A673 (cell line): ENCODE data around the gene ACCSL. TPM values are rescaled to one million over a fixed set of nuclear protein-coding genes. Genes with fewer than 3 reads are reported as not detected.
A peak's percentile ranks its signal among the peaks of the same experiment; 100 is the strongest.

Experiments
- BruUV-seq: library from RNA; stranded (reverse); fragments of 400-500 nt; replicated peaks from 2 replicates; lab custom pipeline; 2021; lab: Mats Ljungman, UMichigan
- CTCF ChIA-PET: fragments of 300-600 bp; sonication (Branson Sonifier 250); formaldehyde crosslinking; loops from one replicate; lab custom pipeline; 2022; ENCODE audit warnings: antibody characterized with exemption; lab: Charles Lee
- POLR2A ChIA-PET: fragments of 300-600 bp; sonication (Branson Sonifier 250); formaldehyde crosslinking; loops from one replicate; lab custom pipeline; 2022; ENCODE audit warnings: antibody characterized with exemption; ENCODE audit not compliant: low non-redundant PET; lab: Charles Lee
- DNase-seq: peaks from one replicate; pipeline ENCODE4 v3.0.0-alpha.2; 2015; ENCODE audit warnings: low spot score
- H3K27ac ChIP-seq: fragments of 200-600 bp; sonication (generic); 2 replicates; pipeline ENCODE4 v1.5.1; 2016; ENCODE audit warnings: mixed run types, low read depth, mild to moderate bottlenecking, mixed read lengths, antibody characterized with exemption, low read length; ENCODE audit not compliant: poor library complexity, severe bottlenecking
- H3K27me3 ChIP-seq: fragments of 200-600 bp; sonication (generic); replicated peaks from 2 replicates; pipeline ENCODE4 v1.6.1; 2017; ENCODE audit warnings: mixed run types, low read depth, mild to moderate bottlenecking, mixed read lengths, antibody characterized with exemption, low read length; ENCODE audit not compliant: insufficient read depth, poor library complexity
- H3K36me3 ChIP-seq: fragments of 200-600 bp; sonication (generic); 2 replicates; pipeline ENCODE4 v1.6.1; 2016; ENCODE audit warnings: mixed run types, mild to moderate bottlenecking, mixed read lengths, antibody characterized with exemption, low read length; ENCODE audit not compliant: insufficient read depth, poor library complexity, severe bottlenecking
- H3K4me1 ChIP-seq: fragments of 200-600 bp; sonication (generic); 2 replicates; pipeline ENCODE4 v1.6.1; 2017; ENCODE audit warnings: mixed run types, mild to moderate bottlenecking, mixed read lengths, antibody characterized with exemption, low read length; ENCODE audit not compliant: insufficient read depth, poor library complexity, severe bottlenecking
- H3K4me3 ChIP-seq: fragments of 200-600 bp; sonication (generic); 2 replicates; pipeline ENCODE4 v1.5.1; 2016; ENCODE audit warnings: low read depth, mixed run types, mild to moderate bottlenecking, mixed read lengths, low read length; ENCODE audit not compliant: poor library complexity, severe bottlenecking
- H3K9me3 ChIP-seq: fragments of 200-600 bp; sonication (generic); 2 replicates; pipeline ENCODE4 v1.6.1; 2016; ENCODE audit warnings: mixed run types, low read depth, mild to moderate bottlenecking, mixed read lengths, antibody characterized with exemption, low read length; ENCODE audit not compliant: poor library complexity, severe bottlenecking
- EZH2 ChIP-seq: fragments of 200-600 bp; sonication (generic); IDR thresholded peaks from 2 replicates; pipeline ENCODE4 v1.6.1; 2017; ENCODE audit warnings: borderline replicate concordance, low read depth, mild to moderate bottlenecking, mixed read lengths, antibody characterized with exemption, low read length; ENCODE audit not compliant: poor library complexity, severe bottlenecking
- intact Hi-C: fragments of 100-400 bp; cut with micrococcal nuclease; formaldehyde crosslinking; loops from one replicate; pipeline ENCODE4 v1.10.0; 2022; ENCODE audit not compliant: unreplicated experiment
- total RNA-seq: library from RNA; stranded (reverse); gene quantifications from 2 replicates; pipeline ENCODE4 v1.2.3, GENCODE V29; 2021
- TF ChIP-seq, protein P1 (sequence below): fragments of 300-800, 200-600 bp; sonication (generic); conservative IDR thresholded peaks from 2 replicates; pipeline ENCODE4 v1.5.1; 2017; ENCODE audit warnings: low read depth, mild to moderate bottlenecking, antibody characterized with exemption, low read length, moderate library complexity, mixed read lengths

Gene ACCSL
- total RNA-seq, 1 experiment from 2014 or later, result not detected

DNA sequence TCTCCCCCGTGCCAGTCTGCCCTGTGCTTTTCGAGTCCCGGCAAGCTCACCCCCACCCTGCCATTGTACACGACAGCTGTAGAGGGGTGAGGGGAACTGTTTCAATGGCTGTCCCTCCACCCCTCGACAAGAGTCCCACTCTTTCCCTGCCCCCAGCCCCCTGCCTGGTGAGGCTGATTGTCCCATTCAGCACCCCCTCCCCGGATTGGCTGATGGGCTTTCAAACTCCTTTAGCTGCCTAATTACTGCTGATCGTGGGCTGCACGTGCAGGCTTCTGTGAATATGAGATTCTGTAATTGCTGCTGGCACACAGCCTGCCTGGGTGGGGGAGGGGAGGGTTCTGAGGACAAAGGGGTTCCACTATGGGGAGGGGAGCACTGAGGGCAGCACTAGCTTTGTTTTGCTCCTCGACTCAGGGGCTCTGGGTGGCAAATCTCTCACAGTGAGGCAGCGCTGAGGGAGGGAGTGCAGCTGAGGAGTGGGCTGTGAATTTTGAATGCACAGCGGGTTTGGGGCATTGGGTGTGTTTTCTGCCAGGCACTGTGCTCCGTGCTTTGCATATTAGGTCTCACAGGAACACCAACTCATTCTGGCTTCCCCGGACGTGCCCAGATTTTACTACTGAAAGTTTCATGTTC is 42.6 kb upstream of the ACCSL start:
- Histone ChIP-seq H3K27ac (no peak overlapping the region), H3K9me3 (no peaks in the 10 kb centered on the region), H3K36me3 (no peaks in the 10 kb centered on the region), H3K27me3 (no peaks in the 10 kb centered on the region), H3K4me3 (no peak overlapping the region), H3K4me1 (peaks cover 15% of the 10 kb centered on the region)
- intact Hi-C loops, result no loop called here
- ChIA-PET CTCF (no interaction called here), POLR2A (no interaction called here)
- BruUV-seq, result no TSS peak
- TF ChIP-seq, protein P1, sequence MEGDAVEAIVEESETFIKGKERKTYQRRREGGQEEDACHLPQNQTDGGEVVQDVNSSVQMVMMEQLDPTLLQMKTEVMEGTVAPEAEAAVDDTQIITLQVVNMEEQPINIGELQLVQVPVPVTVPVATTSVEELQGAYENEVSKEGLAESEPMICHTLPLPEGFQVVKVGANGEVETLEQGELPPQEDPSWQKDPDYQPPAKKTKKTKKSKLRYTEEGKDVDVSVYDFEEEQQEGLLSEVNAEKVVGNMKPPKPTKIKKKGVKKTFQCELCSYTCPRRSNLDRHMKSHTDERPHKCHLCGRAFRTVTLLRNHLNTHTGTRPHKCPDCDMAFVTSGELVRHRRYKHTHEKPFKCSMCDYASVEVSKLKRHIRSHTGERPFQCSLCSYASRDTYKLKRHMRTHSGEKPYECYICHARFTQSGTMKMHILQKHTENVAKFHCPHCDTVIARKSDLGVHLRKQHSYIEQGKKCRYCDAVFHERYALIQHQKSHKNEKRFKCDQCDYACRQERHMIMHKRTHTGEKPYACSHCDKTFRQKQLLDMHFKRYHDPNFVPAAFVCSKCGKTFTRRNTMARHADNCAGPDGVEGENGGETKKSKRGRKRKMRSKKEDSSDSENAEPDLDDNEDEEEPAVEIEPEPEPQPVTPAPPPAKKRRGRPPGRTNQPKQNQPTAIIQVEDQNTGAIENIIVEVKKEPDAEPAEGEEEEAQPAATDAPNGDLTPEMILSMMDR, result no peak
- TF ChIP-seq EZH2, result no peak
- DNase-seq, result peak; percentile 68

DNA sequence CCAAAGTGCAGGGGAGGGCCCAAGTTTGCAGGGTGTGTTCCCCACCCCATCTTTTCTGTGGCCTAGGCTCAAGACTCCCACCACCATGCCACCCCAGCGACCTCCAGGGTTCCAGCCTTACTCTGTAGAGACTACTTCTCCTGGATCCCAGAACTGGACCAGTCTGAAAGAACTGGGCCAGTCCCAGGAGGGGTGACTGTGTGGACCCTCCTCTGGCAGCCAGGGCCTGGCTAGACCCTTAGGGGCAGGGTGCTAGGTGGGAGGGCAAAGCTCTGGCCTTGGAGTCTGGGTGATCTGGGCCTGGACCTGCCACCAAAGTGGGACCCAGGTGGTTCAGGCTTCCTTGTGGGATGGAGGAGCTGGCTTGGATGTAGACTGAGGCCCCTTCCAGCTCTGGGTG is 41.8 kb upstream of the ACCSL start:
- Histone ChIP-seq H3K27ac (no peak overlapping the region), H3K4me1 (peaks cover 15% of the 10 kb centered on the region), H3K36me3 (no peaks in the 10 kb centered on the region), H3K27me3 (peaks cover 6% of the 10 kb centered on the region), H3K9me3 (no peaks in the 10 kb centered on the region), H3K4me3 (no peak overlapping the region)
- BruUV-seq, result no TSS peak
- POLR2A ChIA-PET, result interaction anchor here (0.5 kb wide), 1 partner anchor 20 kb away, joined by 3 read pairs; no protein-coding TSS in a partner anchor
- intact Hi-C loops, result no loop called here
- CTCF ChIA-PET, result no interaction called here
- no peak for TF ChIP-seq EZH2
- TF ChIP-seq, protein P1, result no peak
- DNase-seq, result no peak

DNA sequence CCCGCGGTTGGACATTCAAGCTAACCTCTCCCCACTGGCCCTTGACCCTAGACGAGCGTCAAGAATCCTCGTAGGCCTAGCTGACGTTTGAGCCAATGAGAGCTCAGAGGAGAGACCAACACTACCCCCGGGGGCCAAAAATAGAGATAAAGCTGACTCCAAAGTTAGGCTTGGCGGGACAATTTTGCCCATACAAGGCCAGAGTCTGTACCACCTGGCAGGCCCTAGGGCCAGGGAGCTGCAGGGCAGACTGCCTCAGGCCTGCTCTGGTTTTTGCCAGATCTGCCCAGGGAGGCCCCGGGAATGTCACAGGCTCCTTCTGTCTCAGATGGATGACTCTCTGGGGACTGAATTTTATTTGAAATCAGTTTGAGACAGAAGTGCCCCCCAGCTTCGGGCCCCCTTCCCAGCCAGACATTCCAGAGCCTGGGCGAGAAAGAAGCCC is 40.8 kb upstream of the ACCSL start:
- no peak for DNase-seq
- peaks cover 6% of the 10 kb centered on the region for H3K27me3 ChIP-seq
- ChIA-PET CTCF (interaction anchor here (0.7 kb wide), 2 partner anchors 433 to 1110 kb away, joined by 3 to 11 read pairs; no protein-coding TSS in a partner anchor), POLR2A (interaction anchor here (0.7 kb wide), 1 partner anchor 22 kb away, joined by 3 read pairs; no protein-coding TSS in a partner anchor)
- no peaks in the 10 kb centered on the region for H3K9me3 ChIP-seq
- intact Hi-C loops, result no loop called here
- no TSS peak for BruUV-seq
- H3K27ac ChIP-seq, result no peak overlapping the region
- no peak overlapping the region for H3K4me3 ChIP-seq
- H3K4me1 ChIP-seq, result peaks cover 15% of the 10 kb centered on the region
- no peaks in the 10 kb centered on the region for H3K36me3 ChIP-seq
- no peak for TF ChIP-seq EZH2
- TF ChIP-seq, protein P1, result no peak
